T-helper 2 cell treated with Interferon-gamma antibody and Interleukin-4, amounts not matched to agents 5 μg/mL and 100 μg/mL, for 36 hours (primary cell): ENCODE results near the gene RIMBP2.

Source experiments
- DNase-seq: peaks from one replicate; pipeline ENCODE4 v3.0.0; 2021; ENCODE audit warnings: low spot score
- H3K27ac Mint-ChIP-seq: one replicate; pipeline ENCODE4 v1.8.0; 2021; ENCODE audit warnings: mild to moderate bottlenecking, mixed read lengths
- H3K27me3 Mint-ChIP-seq: one replicate; pipeline ENCODE4 v1.8.0; 2021; ENCODE audit warnings: low read depth, mixed read lengths
- H3K36me3 Mint-ChIP-seq: one replicate; pipeline ENCODE4 v1.8.0; 2021; ENCODE audit warnings: low read depth, mixed read lengths
- H3K4me1 Mint-ChIP-seq: one replicate; pipeline ENCODE4 v1.8.0; 2021; ENCODE audit warnings: low read depth, mixed read lengths
- H3K4me3 Mint-ChIP-seq: one replicate; pipeline ENCODE4 v1.8.0; 2022; ENCODE audit warnings: mild to moderate bottlenecking, moderate library complexity, mixed read lengths
- H3K9me3 Mint-ChIP-seq: one replicate; pipeline ENCODE4 v1.8.0; 2021; ENCODE audit warnings: mixed read lengths

Gene RIMBP2

GRCh38 chr12:130474599-130475269 lies 241.4 kb downstream of the RIMBP2 start:
- no peak for DNase-seq
- no peak overlapping the region for H3K4me3 Mint-ChIP-seq
- H3K36me3 Mint-ChIP-seq, result no peaks in the 10 kb centered on the region
- no peaks in the 10 kb centered on the region for H3K9me3 Mint-ChIP-seq
- H3K27ac Mint-ChIP-seq, result no peak overlapping the region
- H3K27me3 Mint-ChIP-seq, result no peaks in the 10 kb centered on the region
- no peaks in the 10 kb centered on the region for H3K4me1 Mint-ChIP-seq

DNA sequence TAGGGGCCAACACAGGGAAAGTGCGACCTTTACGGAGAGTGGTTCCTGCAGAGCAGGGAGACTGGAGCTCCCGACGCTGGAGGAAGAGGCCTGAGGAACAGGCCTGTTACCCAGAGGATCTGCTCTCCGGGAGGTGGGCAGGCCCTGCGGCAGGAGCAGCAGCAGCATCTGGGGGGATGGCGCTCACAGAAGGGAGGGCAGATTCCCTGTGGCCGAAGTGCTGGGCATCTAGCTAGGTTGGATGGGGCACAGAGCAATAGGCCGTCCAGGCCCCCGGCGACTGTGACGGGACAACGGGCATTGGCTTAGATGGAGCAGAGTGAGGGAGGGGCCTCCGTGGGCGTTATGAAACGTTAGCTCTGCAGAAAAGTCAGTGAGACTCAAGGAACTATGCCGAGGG lies 242.8 kb downstream of the RIMBP2 start:
- Mint-ChIP-seq H3K27ac (no peak overlapping the region), H3K4me3 (no peak overlapping the region), H3K36me3 (no peaks in the 10 kb centered on the region), H3K4me1 (no peaks in the 10 kb centered on the region), H3K9me3 (no peaks in the 10 kb centered on the region), H3K27me3 (no peaks in the 10 kb centered on the region)
- DNase-seq, result no peak

GRCh38 chr12:130470969-130471368 lies 245.1 kb downstream of the RIMBP2 start:
- DNase-seq, result no peak
- Mint-ChIP-seq H3K27me3 (no peaks in the 10 kb centered on the region), H3K27ac (no peak overlapping the region), H3K36me3 (no peaks in the 10 kb centered on the region), H3K4me3 (no peak overlapping the region), H3K9me3 (peaks cover 9% of the 10 kb centered on the region), H3K4me1 (no peaks in the 10 kb centered on the region)

DNA sequence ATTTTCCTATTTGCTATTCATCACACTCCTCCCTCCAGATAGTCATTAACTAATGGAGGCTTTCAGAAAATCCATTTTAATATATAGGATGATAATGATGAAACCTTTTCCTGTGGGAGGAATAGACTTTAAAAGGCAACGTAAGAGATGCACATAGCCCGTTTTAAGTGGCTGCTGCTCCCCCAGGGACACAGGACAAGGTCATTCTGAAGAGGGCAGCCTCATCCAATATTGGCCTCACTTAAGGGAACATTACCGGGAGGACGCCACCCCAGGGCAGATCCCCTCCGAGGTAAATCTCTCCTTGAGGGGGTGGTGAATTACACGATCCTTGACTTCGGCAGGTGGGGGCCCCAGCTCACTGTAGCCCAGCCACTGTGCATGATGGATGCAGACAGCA lies 246.5 kb downstream of the RIMBP2 start:
- no peak for DNase-seq
- Mint-ChIP-seq H3K36me3 (no peaks in the 10 kb centered on the region), H3K4me1 (no peaks in the 10 kb centered on the region), H3K9me3 (peaks cover 12% of the 10 kb centered on the region), H3K4me3 (no peak overlapping the region), H3K27ac (no peak overlapping the region), H3K27me3 (no peaks in the 10 kb centered on the region)

DNA sequence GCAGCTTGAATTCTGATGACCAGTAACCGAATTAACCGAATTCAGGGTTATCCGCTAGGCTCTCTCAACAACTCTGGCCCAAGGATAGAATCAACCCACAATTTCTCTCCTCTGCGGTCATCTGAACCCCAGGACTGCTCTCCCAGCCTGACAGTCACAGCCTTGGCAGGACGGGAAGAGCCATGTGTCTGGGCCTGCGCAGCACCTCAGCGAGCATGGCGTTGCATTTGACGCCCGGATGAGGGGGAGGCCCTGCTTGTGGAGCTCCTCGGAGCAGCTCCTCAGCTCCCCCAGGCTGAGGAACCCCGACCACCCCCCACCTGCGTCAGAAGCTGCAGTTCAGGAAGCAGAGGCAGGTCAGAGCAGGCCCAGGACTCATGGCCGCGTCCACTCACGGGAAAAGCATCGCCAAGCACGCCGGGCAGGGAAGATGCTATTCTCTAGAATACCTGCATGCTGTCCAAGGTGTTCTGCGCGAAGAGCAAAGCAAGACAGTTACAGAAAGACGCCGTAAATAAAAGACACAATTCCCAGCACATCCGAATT lies 247.3 kb downstream of the RIMBP2 start:
- H3K27me3 Mint-ChIP-seq, result no peaks in the 10 kb centered on the region
- H3K4me3 Mint-ChIP-seq, result no peak overlapping the region
- DNase-seq, result no peak
- H3K36me3 Mint-ChIP-seq, result no peaks in the 10 kb centered on the region
- H3K9me3 Mint-ChIP-seq, result peaks cover 12% of the 10 kb centered on the region
- H3K4me1 Mint-ChIP-seq, result no peaks in the 10 kb centered on the region
- H3K27ac Mint-ChIP-seq, result no peak overlapping the region

DNA sequence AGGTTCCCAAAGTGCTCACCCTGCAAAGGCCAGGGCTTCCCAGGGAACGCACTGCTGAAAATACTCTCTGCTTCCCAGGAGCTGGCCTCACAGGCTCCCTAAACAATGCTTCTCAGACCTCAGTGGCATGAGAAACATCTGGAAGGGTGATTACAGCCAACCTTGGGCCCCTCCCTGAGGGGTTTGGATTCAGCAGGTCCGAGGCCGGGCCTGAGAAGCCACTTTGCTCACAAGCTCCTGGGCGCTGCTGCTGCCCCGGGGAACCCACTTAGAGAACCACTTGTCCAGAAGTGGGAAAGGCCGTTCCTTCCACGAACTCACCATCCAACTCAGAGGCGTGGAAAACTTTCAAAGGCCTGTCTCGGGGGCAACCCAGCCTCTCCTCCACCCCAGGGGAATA lies 247.9 kb downstream of the RIMBP2 start:
- H3K4me3 Mint-ChIP-seq, result no peak overlapping the region
- H3K9me3 Mint-ChIP-seq, result peaks cover 12% of the 10 kb centered on the region
- no peak overlapping the region for H3K27ac Mint-ChIP-seq
- no peaks in the 10 kb centered on the region for H3K36me3 Mint-ChIP-seq
- no peaks in the 10 kb centered on the region for H3K4me1 Mint-ChIP-seq
- no peak for DNase-seq
- H3K27me3 Mint-ChIP-seq, result no peaks in the 10 kb centered on the region

- H3K36me3 Mint-ChIP-seq, result no peaks in the 10 kb centered on the region
- no peaks in the 10 kb centered on the region for H3K4me1 Mint-ChIP-seq
- H3K9me3 Mint-ChIP-seq, result peaks cover 12% of the 10 kb centered on the region
- no peak for DNase-seq
- no peak overlapping the region for H3K27ac Mint-ChIP-seq
- no peak overlapping the region for H3K4me3 Mint-ChIP-seq
- H3K27me3 Mint-ChIP-seq, result no peaks in the 10 kb centered on the region
Measured at GRCh38 chr12:130465626-130466025, 250.5 kb downstream of the RIMBP2 start.

- Mint-ChIP-seq H3K4me1 (no peaks in the 10 kb centered on the region), H3K4me3 (no peak overlapping the region)
Measured at GRCh38 chr12:130465046-130465445, 251.1 kb downstream of the RIMBP2 start.

DNA sequence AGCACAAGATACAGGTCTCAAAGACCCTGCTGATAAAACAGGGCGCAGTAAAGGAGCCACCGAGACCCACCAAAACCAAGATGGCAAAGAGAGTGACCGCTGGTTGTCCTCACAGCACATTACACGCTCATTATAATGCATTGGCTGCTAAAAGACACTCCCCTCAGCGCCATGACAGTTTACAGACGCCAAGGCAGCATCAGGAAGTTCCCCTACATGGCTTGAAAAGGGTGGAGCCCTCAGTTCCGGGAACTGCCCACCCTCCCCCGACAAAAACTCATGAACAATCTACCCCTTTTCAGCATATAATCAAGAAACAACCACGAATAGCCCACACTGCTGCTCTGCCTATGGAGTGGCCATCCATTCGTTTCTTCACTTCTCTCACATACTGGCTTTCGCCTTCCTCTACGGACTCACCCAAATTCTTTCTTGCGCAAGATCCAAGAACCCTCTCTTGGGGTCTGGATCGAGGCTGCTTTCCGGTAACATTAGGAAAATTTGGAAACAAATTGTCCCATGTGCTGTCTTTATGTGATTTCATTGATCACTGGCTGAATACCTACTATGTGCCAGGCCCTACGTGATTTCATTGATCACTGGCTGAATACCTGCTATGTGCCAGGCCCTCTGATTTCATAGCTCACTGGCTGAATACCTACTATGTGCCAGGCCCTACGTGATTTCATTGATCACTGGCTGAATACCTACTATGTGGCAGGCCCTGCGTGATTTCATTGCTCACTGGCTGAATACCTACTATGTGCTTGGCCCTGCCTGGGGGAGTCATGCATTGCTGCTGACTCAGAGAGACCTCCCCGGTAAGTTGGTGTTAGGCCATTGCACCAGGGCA lies 252.1 kb downstream of the RIMBP2 start:
- Mint-ChIP-seq H3K27me3 (no peaks in the 10 kb centered on the region), H3K36me3 (no peaks in the 10 kb centered on the region), H3K4me1 (no peaks in the 10 kb centered on the region), H3K9me3 (peaks cover 12% of the 10 kb centered on the region), H3K27ac (no peak overlapping the region), H3K4me3 (no peak overlapping the region)
- no peak for DNase-seq

More at GRCh38 chr12:130465046-130465445, 251.1 kb downstream of the RIMBP2 start:
- no peak for DNase-seq
- peaks cover 12% of the 10 kb centered on the region for H3K9me3 Mint-ChIP-seq
- H3K27ac Mint-ChIP-seq, result no peak overlapping the region
- no peaks in the 10 kb centered on the region for H3K36me3 Mint-ChIP-seq
- H3K27me3 Mint-ChIP-seq, result no peaks in the 10 kb centered on the region

- H3K9me3 Mint-ChIP-seq, result peaks cover 12% of the 10 kb centered on the region
- no peak overlapping the region for H3K4me3 Mint-ChIP-seq
- no peaks in the 10 kb centered on the region for H3K4me1 Mint-ChIP-seq
- no peak overlapping the region for H3K27ac Mint-ChIP-seq
- H3K27me3 Mint-ChIP-seq, result no peaks in the 10 kb centered on the region
- DNase-seq, result no peak
- H3K36me3 Mint-ChIP-seq, result no peaks in the 10 kb centered on the region
Measured at GRCh38 chr12:130463275-130463658, 252.8 kb downstream of the RIMBP2 start.

- H3K27me3 Mint-ChIP-seq, result no peaks in the 10 kb centered on the region
- H3K27ac Mint-ChIP-seq, result no peak overlapping the region
- peaks cover 10% of the 10 kb centered on the region for H3K9me3 Mint-ChIP-seq
- no peaks in the 10 kb centered on the region for H3K36me3 Mint-ChIP-seq
- H3K4me3 Mint-ChIP-seq, result no peak overlapping the region
- DNase-seq, result no peak
- no peaks in the 10 kb centered on the region for H3K4me1 Mint-ChIP-seq
Measured at GRCh38 chr12:130462558-130463274, 253.4 kb downstream of the RIMBP2 start.

DNA sequence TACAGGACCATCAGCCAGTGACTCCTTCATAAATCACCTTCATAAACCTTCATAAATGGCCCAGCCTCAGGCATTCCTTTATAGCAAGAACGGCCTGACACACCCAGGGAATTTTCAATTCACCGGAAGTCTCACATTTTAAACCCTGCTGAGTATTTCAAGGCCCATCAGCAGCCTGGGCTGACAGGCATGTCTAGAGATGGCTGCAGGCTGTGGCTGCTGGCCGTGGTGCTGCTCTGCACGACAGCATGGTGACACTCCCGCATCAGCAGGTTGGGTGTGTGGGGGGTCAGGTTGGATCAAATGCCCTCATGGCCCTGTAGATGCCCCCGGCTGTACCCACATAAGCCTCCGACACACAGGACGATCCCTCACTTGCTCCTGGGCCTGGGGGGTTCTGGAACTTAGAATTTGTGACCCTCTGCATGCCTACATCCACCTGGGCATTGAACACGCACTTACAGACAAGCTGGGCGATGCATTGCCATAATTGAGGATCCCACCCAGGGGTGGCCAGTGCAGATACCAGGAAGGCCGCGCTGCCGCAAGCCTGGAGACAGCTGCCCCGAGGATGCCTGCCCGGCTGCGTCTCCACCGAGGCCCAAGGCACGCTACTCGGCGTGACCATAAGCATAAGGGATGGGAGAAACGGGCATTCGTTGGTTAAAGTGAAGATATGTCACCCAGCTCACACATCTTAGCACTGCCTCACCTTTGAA lies 254.1 kb downstream of the RIMBP2 start:
- H3K4me3 Mint-ChIP-seq, result no peak overlapping the region

GRCh38 chr12:130461447-130461815 lies 254.7 kb downstream of the RIMBP2 start:
- H3K36me3 Mint-ChIP-seq, result no peaks in the 10 kb centered on the region
- no peaks in the 10 kb centered on the region for H3K27me3 Mint-ChIP-seq
- no peak overlapping the region for H3K27ac Mint-ChIP-seq
- DNase-seq, result no peak
- H3K4me1 Mint-ChIP-seq, result no peaks in the 10 kb centered on the region
- H3K9me3 Mint-ChIP-seq, result peaks cover 3% of the 10 kb centered on the region
- no peak overlapping the region for H3K4me3 Mint-ChIP-seq

More for the DNA sequence above, 254.1 kb downstream of the RIMBP2 start:
- DNase-seq, result no peak
- no peaks in the 10 kb centered on the region for H3K4me1 Mint-ChIP-seq
- no peak overlapping the region for H3K27ac Mint-ChIP-seq
- H3K27me3 Mint-ChIP-seq, result no peaks in the 10 kb centered on the region
- no peaks in the 10 kb centered on the region for H3K36me3 Mint-ChIP-seq
- peaks cover 3% of the 10 kb centered on the region for H3K9me3 Mint-ChIP-seq
